CD4-positive, alpha-beta T cell treated with Interferon alpha-2 for 1 hour (primary cell): ENCODE results near the gene SURF1.
A peak's percentile ranks its signal among the peaks of the same experiment; 100 is the strongest.
"Not testable (repeated sequence)": the region's sequence is repeated elsewhere in the genome, so short reads cannot be mapped to it uniquely, and the experiment has no call there.

Experiments
- DNase-seq, 2 donors: peaks; one replicate each; pipeline ENCODE4 v3.0.0-alpha.2; 2020 to 2022

SURF1 gene, protein sequence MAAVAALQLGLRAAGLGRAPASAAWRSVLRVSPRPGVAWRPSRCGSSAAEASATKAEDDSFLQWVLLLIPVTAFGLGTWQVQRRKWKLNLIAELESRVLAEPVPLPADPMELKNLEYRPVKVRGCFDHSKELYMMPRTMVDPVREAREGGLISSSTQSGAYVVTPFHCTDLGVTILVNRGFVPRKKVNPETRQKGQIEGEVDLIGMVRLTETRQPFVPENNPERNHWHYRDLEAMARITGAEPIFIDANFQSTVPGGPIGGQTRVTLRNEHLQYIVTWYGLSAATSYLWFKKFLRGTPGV

DNA sequence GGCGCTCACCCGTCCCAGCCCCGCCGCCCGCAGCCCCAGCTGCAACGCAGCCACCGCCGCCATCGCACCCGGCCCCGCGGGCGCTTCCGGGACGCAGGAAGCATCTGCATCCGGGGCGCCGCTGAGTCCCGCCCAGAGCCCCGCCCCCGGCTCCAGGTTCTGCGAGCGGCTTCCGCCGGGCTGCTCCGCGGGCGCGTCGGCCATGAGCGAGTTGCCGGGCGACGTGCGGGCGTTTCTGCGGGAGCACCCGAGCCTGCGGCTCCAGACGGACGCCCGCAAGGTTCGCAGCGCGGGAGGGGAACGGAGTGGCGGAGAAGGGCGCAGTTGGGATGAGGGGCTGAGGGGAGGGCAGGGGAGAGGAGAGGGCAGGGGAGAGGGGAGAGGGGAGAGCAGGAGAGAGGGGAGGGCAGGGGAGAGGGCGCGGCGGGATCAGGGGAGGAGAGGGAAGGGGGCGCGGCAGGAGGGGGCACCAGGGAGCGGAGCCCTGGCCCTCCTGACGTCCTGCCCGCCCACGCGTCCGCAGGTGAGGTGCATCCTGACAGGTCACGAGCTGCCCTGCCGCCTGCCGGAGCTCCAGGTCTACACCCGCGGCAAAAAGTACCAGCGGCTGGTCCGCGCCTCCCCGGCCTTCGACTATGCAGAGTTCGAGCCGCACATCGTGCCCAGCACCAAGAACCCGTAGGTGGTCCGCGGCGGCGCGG, at the start of gene SURF1, which contains the start of gene SURF2:
TSS of gene SURF1 (minus strand) at position 97 of the 701 bp plus-strand sequence. CDS start at position 63, 34 bp downstream.
TSS of gene SURF2 (plus strand) at position 160 of the 701 bp plus-strand sequence. CDS start at position 203, 43 bp downstream.
- peak; percentile 85 to 91 for DNase-seq

DNA sequence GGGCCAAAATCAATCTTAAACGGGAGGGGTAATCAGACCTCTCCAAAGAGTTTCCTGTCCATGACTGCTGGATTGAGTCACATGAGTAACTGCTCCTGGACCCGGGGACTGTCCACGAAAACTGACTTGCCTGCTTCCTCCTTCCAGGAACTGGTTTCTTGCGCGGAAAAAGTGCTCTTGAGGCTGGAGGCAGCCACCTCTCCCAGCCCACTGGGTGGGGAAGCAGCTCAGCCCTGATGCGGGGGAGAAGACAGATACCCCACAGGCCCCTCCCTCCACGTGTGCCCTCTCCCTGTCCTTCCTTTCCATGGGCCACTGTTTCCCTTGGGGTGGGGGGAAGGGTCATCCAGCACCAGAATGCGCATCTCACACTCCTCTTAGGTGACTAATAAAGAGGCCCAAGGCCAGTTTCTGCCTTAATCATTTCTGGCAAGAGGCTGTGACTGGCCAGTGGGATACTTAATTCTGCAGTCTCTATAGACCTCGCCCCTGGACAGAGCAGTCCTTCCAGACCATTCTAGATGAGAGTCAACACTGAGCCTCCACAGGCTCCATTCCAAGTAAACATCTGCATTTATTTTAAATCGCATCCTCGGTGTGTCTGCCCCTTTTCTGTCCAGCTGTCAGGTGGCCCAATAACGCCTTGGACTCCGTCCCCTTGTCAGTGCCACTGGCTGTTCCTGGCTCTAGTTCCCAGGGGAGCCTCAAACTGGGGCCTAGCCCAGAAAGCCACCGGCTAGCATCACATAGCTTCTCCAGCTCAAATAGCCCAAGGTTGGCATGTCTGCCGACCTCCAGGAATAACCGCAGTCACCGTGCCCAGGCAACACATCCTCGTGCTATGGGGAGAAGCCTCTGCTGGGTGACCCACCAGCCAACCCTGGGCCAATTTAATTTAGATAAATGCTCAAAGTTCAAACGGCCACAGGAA, 49.5 kb upstream of the SURF1 start:
- no peak for DNase-seq

DNA sequence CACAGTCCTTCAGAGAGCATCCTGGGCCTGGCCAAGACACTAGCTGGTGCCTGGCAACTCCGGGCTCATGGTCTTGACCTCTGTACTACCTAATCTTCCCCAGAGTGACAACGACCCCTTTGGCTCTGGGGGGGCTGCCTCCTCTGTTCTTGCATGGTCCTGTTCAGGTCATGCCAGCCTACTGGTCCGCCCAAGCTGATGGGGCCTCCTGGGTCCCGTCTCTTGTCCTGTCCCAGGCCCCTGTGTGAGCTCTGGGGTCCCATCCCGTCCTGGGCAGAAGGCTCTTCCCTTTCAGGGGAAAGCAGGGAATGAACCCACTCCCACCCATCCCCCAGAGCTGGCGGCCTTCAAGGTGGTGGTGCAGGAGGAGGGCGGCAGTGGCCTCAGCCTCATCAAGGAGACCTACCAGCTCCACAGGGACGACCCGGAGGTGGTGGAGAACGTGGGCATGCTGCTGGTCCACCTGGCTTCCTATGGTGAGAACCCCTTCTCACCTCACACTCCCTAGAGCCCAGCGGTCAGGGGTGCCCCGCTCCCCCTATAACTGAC, 48.2 kb upstream of the SURF1 start:
- no peak for DNase-seq

DNA sequence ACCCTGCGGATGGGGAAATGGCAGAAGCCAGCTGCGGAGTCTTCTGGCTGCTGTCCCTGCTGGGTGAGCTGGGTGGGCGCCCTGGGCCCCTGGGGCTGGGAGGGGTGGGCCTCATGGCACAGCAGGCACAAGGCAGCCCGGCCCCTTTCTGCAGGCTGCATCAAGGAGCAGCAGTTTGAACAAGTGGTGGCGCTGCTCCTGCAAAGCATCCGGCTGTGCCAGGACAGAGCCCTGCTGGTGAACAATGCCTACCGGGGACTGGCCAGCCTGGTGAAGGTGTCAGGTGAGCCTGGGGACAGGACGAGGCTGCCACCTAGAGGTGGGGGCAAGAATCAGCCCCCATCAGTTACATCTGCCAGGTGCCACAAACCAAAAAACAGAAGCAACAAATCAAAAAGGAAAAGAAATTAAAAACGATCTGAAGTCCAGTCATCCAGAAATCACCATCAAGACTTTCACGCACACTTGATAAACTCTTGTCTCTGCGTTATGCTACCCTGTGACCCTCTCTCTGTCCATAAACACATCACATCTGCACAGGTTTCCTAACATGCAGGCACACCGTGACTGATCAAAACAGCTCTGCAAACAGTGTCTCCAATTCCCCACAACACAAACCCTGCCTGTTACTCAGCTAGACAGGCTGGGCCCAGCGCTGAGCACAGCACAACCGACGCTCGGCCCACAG, 47.6 kb upstream of the SURF1 start:
- DNase-seq, result peak; percentile 54 to 68

DNA sequence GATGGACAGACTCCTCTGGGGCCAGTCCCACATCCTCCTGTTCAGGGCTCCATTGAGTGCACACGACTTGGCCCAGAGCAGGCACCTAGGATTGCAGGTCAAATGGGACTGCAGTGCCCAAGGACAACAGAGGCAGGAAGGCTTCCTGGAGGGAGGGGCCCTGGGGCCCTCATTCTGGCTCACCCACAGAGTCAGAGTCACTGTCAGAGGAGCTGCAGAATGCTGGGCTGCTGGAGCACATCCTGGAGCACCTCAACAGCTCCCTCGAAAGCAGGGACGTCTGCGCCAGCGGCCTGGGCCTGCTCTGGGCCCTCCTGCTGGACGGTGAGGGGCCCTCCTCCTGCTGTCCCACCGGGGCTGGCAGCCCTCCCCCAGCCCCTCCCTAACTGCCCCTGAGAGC, 46.4 kb upstream of the SURF1 start:
- no peak for DNase-seq

DNA sequence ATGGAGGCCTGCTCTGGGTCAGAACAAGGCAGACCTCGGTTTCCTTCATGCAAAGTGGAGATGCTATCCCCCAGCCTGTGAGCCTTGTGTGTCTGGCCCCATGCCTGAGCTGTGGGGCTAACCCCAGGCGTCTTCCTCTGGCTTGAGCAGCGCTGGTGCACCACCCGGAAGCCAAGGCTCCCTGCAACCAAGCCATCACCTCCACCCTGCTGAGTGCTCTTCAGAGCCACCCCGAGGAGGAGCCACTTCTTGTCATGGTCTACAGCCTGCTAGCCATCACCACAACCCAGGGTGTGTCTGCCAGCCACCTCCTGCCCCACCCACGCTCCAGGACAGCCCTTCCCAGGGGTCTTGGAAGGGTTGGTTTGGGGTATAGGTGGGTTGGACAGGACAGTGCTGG, 45.3 kb upstream of the SURF1 start:
- DNase-seq, result no peak

GRCh38 chr9:133400292-133400691, 44.0 kb upstream of the SURF1 start:
- no peak for DNase-seq

DNA sequence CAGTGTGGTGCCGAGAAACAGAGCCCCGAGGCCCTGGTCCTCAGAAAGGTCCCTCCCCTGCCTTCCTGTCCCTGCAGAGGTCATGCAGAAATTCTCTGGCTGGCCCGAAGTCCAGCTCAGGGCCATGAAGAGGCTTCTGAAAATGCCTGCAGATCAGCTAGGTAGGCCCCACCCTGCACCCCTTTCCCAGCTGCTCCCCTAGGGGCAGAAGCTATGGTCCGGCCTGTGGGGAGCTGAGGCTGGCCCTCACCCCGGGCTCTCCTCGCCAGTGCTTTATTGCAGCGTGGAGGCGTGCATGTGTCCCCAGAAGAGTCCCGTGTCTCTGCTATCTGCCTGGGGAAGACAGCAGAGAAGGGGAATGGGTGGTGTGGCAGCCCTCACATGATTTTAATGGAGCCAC, 41.6 kb upstream of the SURF1 start:
- no peak for DNase-seq

- DNase-seq, result no peak
These were observed 41.1 kb upstream of the SURF1 start for GRCh38 chr9:133397370-133397769.

- no peak for DNase-seq
These were observed 40.7 kb upstream of the SURF1 start for GRCh38 chr9:133396952-133397351.

GRCh38 chr9:133394687-133395271, 38.5 kb upstream of the SURF1 start:
- no peak for DNase-seq

DNA sequence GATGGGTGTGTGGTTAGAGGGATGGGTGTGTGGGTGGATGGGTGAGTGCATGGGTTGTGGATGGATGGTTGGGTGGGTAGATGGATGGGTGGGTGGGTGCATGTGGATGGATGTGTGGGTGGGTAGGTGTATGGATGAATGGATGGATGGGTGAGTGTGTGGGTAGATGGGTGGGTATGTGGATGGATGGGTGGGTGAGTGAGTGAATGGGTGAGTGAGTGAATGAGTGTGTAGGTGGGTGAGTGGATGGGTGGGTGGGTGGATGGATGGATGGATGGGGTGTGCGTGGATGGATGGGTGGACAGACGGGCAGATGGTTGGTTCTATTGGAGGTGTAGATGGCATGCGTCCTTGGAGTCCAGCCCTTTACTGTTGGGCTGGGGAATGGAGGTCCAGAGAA, 37.1 kb upstream of the SURF1 start:
- DNase-seq, result no peak

GRCh38 chr9:133392308-133392707, 36.0 kb upstream of the SURF1 start:
- not testable (repeated sequence) for DNase-seq

DNA sequence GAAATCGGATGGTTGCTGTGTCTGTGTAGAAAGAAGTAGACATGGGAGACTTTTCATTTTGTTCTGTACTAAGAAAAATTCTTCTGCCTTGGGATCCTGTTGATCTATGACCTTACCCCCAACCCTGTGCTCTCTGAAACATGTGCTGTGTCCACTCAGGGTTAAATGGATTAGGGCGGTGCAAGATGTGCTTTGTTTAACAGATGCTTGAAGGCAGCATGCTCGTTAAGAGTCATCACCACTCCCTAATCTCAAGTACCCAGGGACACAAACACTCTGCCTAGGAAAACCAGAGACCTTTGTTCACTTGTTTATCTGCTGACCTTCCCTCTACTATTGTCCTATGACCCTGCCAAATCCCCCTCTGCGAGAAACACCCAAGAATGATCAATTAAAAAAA, 35.2 kb upstream of the SURF1 start:
- DNase-seq, result not testable (repeated sequence)

DNA sequence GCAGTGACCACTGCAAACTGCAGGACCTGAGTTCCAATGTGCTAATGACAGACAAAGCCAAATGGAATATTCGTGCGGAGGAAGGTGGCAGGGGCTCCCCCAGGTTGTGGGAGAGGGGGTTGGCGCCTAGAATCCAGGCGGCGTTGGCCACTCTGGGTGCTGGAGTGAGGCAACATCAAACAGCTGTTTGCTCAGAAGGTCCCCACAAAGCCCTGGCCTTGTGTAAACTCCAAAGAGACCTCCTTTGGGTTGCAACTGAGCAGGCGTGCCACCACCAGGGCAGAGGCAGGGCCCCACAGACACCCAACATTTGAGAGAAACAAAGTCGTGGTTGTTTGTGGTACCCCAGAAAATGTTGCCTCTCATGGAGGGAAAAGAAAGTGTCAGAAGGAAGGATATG, 34.4 kb upstream of the SURF1 start:
- no peak for DNase-seq

DNA sequence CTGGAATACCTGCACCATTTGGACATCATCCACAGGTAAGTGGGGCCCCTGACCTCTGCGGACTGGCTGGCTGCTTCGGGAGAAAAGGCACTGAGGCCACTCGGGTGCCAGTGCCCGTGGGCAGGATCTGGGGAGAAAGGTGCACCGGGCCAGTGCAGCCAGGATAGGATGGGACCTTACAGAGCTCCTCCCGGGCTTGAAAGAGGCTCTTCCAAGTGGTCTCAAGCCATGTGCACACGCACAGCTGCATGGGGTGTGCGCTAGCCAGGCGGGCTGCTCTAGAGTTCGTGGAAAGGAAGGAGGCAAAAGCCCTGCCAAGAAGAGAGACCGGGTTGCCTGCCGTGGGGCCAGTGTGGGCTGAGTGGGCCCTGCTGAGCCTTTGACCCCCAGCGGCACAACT, 33.3 kb upstream of the SURF1 start:
- DNase-seq, result no peak

DNA sequence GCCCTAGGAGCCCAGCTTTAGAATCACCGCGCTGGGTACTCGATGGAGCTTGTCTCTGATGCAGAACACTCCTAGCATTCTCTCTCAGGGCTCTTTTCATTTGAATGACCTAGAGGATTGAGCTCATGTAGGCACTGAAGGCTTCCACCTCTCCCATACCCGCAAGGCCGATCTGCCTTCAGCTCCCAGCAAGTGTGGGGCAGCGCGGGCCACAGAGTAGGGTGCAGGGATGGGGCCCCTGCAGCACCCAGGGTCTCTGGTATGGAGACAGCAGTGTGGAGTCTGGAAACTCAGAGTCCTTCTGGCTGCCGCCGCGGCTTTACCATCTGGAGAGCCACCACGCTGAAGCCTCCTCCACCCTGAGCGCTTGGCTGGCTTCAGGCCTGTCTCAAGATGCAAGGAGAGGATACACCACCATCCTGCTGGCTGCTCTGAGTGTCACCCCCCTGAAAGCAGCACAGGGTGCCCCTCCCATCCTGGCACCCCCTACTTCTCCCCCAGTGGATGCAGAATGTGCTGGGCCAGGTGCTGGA, 32.8 kb upstream of the SURF1 start:
- no peak for DNase-seq

GRCh38 chr9:133387680-133388079, 31.4 kb upstream of the SURF1 start:
- no peak for DNase-seq

- no peak for DNase-seq
These were observed 30.1 kb upstream of the SURF1 start for GRCh38 chr9:133386338-133386737.

DNA sequence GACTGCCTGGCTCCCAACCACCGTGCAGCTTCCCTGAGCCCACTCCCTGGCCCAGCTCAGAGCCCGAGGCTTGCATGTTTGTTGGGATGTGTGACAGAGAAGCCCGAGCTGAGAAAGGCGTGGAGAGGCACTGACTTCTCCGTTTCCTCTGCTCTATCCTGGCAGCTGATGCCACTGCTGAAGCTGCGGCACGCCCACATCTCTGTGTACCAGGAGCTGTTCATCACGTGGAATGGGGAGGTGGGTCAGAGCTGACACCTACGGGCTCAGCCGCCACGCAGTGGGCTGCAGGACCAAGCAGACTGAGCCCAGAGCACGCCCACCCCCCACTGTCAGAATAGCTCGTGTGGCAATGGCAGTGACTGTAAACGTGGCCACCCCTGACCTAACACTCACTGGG, 29.2 kb upstream of the SURF1 start:
- DNase-seq, result no peak

- DNase-seq, result no peak
These were observed 28.5 kb upstream of the SURF1 start for GRCh38 chr9:133384736-133385321.
